NCI-H2171 treated with DMSO at 0.1 percent for 48 hours (cell line): ENCODE data around the gene FHIT.
"Not testable (repeated sequence)": the region's sequence is repeated elsewhere in the genome, so short reads cannot be mapped to it uniquely, and the experiment has no call there.

Source experiments
- DNase-seq: peaks from one replicate; lab custom pipeline; 2025; lab: John Stamatoyannopoulos, UW

Gene FHIT

DNA sequence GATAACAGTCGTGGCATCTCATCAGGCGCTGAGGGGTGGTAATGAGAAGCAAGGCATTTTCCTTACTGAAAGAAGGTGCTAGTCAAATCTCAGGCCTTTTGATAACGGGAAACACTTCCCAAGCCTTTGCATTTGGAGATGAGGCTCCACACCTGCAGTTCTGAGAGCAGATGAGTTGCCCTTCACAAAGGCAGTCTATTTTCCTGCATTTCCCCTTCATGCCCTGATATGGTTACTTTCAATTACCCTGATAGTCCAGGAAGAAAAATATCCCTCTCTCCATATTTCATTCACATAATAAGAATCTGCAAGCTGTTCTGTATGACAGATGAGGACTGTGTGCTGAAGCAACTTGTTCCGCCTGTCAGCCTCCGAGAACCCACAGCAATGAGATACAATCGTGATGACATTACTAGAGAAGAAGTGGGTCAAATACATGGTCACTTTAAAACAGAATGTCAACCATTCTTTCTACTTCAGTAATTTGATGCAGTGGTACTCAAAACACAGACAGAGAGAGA lies 25.0 kb downstream of the FHIT start:
- DNase-seq: no peak

GRCh38 chr3:61224823-61225222 lies 26.4 kb downstream of the FHIT start:
- DNase-seq: no peak

GRCh38 chr3:61223451-61223850 lies 27.8 kb downstream of the FHIT start:
- no peak for DNase-seq

- DNase-seq: no peak
Measured at GRCh38 chr3:61222467-61222866, 28.8 kb downstream of the FHIT start.

GRCh38 chr3:61221759-61222362 lies 29.4 kb downstream of the FHIT start:
- DNase-seq: no peak

DNA sequence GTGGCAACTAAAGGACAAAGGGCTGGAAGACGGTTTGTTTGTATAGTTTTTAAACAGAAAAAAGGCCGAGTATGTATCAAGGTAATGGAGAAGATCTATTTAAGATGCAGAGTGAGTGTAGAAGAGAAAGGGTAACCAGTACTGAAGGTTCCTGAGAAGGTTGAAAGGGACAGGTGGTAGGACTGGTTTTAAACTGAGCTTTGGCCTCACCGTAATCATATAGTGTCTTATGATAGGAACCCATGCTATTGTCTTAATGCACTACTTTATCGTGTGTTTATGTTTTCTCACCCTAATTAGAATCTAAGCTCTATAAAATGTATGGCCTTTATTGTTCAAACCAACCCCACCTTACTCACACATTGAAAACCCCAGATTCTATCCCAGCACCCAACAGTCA lies 32.7 kb downstream of the FHIT start:
- no peak for DNase-seq

- not testable (repeated sequence) for DNase-seq
Measured at GRCh38 chr3:61216171-61216570, 35.1 kb downstream of the FHIT start.

DNA sequence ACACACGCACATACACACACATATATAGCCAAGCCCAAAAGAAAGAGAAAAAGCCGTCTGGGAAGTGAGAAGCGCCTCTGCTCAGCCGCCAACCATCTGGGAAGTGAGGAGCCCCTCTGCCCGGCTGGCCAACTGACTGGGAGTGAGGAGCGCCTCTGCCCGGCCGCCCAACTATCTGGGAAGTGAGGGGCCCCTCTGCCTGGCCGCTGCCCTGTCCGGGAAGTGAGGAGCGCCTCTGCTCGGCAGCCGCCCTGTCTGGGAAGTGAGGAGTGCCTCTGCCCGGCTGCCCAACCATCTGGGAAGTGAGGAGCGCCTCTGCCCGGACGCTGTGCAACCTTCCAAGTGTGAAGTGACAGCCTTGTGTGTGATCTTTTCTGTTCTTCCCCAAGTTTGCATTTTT lies 49.2 kb downstream of the FHIT start:
- DNase-seq: no peak

GRCh38 chr3:61201071-61201470 lies 50.2 kb downstream of the FHIT start:
- DNase-seq: no peak

- DNase-seq: no peak
Measured at GRCh38 chr3:61200270-61200669, 51.0 kb downstream of the FHIT start.

GRCh38 chr3:61199843-61200242 lies 51.4 kb downstream of the FHIT start:
- DNase-seq: no peak

DNA sequence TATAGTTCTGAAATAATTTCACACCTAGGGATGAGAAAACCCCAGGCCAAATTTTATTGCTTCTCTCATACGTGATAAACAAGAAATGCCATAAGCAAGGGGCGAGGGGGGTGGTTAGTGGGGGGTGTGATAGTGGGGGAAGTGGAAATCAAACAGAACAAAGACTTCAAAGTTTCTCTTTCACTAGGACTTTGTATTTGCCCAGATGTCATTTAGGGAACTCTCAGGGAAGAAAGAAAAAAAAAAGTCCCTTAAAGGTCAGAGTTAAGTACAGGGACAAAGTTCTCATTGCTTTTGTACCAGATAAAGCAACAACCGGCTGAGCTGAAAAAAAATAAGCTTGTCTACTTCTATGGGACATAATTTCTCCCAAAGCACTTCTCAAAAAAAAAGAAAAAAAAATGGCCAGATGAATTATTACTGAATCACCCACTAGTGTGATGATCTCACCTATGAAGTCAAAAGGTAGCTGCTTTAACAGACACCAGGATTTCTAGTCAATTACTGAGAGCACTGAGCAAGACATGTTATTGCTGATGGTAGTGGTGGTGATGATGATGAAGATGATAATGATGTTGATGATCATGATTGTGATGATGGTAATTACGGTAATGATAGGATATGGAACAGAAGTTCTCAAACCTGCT lies 56.2 kb downstream of the FHIT start:
- DNase-seq: no peak

- no peak for DNase-seq
Measured at GRCh38 chr3:61192222-61192621, 59.0 kb downstream of the FHIT start.

GRCh38 chr3:61190205-61190604 lies 61.0 kb downstream of the FHIT start:
- not testable (repeated sequence) for DNase-seq

DNA sequence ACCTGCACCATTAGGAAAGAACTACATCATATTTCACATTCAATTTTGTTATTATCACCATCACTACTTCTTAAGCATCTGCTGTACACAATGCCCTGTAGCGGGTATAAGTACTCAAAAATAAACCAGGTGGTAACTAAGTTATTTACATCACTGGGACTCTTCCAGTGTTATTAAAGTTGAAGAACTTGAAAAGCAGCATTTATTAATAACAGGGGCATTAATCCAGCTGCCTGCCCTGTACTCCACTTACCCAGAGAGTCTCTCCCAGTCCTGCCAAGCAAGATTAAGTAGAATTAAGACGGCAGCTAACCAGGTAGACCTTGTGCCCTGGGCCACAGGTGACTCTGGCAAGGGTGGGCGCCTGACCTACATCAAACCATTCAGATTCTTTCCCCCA lies 65.2 kb downstream of the FHIT start:
- DNase-seq: no peak

DNA sequence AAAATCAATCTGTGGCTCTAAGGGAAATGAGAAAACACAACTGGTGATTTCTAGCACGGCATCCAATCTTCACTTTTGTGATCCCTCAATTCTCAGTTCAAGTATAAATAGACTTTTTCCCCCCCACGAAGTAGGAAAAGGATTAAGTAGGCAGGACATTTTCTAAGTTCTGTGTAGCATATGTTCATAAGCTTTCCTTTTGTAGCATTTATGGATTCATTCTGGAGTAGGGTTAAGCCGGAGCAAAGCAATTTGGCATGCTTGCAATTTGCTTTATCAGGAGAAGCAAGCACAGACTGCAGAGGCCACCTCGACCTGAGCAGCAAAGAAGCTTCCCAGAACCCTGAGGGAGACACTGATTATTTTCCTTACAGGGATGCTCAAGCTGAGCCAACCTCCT lies 66.3 kb downstream of the FHIT start:
- no peak for DNase-seq

DNA sequence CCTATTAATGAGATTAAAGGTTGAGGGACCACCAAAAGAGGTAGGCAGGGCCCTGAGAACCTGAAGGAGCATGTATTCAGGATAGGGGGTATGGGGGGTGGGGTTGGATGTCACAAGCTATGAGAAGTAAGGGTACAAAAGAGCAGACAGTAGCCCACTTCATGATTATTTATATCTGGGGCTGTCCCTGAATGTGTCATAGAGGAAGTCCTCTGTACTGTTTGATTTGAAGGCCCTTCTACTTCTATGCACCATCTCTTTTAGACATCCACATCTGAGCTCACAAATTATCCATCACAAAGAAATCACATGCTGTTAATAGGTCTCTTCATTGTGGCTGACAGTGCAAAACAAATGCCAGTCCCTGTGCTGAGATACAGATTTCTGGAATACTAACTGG lies 68.6 kb downstream of the FHIT start:
- no peak for DNase-seq

DNA sequence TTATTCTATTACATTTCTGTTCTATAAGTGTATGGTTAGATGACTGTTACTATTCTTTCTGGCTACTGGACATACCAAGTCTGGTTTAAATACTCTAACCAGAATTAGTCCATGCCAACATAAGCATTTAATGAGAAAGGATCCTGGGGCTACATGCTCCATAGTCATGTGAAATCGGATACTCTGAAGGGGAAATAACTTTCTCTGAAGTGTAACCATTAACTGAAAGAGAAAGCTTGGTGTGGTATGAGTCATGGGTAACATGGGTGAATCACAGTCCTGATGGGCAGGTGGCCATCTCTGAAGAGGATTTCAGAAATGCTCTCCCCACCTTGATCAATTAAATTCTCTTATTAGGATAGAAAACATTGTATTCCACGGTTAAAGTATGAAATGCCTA lies 69.4 kb downstream of the FHIT start:
- DNase-seq: peak; percentile 1

DNA sequence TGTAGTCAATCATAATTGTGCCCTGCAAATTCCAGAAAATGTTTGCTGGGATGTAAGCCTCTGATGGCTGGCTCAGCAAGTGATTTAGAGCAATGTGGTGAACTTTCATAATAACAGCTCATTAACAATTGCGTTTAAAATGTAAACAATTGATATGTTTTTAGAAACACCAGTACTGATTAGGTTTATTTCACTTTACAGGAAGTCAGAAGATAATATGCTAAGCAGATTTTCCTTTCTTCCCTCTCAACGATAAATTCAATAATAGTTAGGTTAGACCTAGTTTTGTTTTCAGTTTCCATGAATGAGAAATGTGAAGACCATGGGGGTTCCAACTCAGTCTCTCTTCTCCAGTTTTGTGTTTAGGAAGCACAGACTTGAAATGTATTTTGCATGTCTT lies 71.0 kb downstream of the FHIT start:
- no peak for DNase-seq

- DNase-seq: no peak
Measured at GRCh38 chr3:61178167-61178566, 73.1 kb downstream of the FHIT start.

DNA sequence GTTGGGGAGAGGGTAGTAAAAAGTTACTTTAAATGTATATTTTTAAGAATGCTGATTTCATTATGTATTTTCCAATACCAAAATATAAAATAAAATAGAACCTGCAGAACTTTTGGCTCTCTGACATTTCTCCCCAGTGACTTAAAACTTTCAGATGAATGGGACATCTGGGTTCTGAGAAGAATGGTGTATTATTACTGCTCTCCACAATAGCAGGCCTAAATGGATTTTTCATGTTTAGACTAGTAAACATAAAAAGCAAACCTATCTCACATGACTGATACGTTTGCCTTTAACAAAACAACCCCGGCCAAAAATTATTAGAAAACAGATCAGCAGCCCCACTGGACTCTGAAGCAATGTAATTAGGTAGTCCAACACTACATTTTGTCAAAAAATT lies 73.8 kb downstream of the FHIT start:
- DNase-seq: no peak

GRCh38 chr3:61173676-61174075 lies 77.6 kb downstream of the FHIT start:
- DNase-seq: no peak

GRCh38 chr3:61172684-61173083 lies 78.6 kb downstream of the FHIT start:
- no peak for DNase-seq

GRCh38 chr3:61172203-61172602 lies 79.0 kb downstream of the FHIT start:
- no peak for DNase-seq
